HEK293 (cell line): ENCODE results near the gene DDX28.

Experiments used
- KLF16 ChIP-seq: fragments of 450-650 bp; formaldehyde crosslinking; IDR thresholded peaks from 2 replicates; pipeline ENCODE4 v1.5.1; 2017; ENCODE audit warnings: missing biosample characterization, missing genetic modification characterization
- KLF8 ChIP-seq: fragments of 450-650 bp; formaldehyde crosslinking; IDR thresholded peaks from 2 replicates; pipeline ENCODE4 v1.5.1; 2016; ENCODE audit warnings: missing biosample characterization, missing genetic modification characterization
- YY1 ChIP-seq: fragments of 450-650 bp; formaldehyde crosslinking; IDR thresholded peaks from 2 replicates; pipeline ENCODE4 v1.5.1; 2018; ENCODE audit warnings: missing biosample characterization, missing genetic modification characterization
- ZBTB7A ChIP-seq: fragments of 450-650 bp; formaldehyde crosslinking; IDR thresholded peaks from 2 replicates; pipeline ENCODE4 v1.5.1; 2016; ENCODE audit warnings: low read depth, missing biosample characterization, missing genetic modification characterization
- ZNF239 ChIP-seq: fragments of 450-650 bp; formaldehyde crosslinking; IDR thresholded peaks from 2 replicates; pipeline ENCODE4 v1.5.1; 2016; ENCODE audit warnings: missing biosample characterization, missing genetic modification characterization
- ZNF423 ChIP-seq: fragments of 450-650 bp; formaldehyde crosslinking; IDR thresholded peaks from 2 replicates; pipeline ENCODE4 v1.5.1; 2016; ENCODE audit warnings: missing biosample characterization, missing genetic modification characterization
- ZNF560 ChIP-seq: fragments of 450-650 bp; formaldehyde crosslinking; IDR thresholded peaks from 2 replicates; pipeline ENCODE4 v1.5.1; 2017; ENCODE audit warnings: missing biosample characterization, missing genetic modification characterization, borderline replicate concordance
- TF ChIP-seq, protein P1 (sequence below): fragments of 450-650 bp; formaldehyde crosslinking; IDR thresholded peaks from 2 replicates; pipeline ENCODE4 v1.5.1; 2016; ENCODE audit warnings: missing biosample characterization, missing genetic modification characterization
- TF ChIP-seq, protein P2 (sequence below): fragments of 450-650 bp; formaldehyde crosslinking; IDR thresholded peaks from 2 replicates; pipeline ENCODE4 v1.5.1; 2017; ENCODE audit warnings: missing biosample characterization, missing genetic modification characterization
- TF ChIP-seq, protein P3 (sequence below): fragments of 450-650 bp; formaldehyde crosslinking; conservative IDR thresholded peaks from 2 replicates; pipeline ENCODE4 v1.5.1; 2016; ENCODE audit warnings: low read depth, missing biosample characterization, missing genetic modification characterization

DNA sequence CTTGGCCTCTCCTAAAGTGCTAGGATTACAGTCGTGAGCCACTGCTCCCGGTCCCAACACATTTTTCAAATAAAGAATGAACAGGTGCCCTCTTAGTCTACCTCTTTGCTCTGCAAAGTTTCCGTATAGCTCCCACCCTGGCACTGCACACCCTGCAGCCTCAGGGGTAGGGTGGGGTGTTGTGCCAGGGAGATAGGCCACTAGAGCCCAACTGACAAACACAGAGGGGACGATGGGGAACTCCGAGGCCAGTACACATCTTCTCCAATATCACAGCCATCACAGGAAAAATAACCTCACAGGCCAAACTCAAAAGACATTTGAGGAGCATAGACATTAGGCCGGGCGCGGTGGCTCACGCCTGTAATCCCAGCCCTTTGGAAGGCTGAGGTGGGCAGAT, 51.9 kb downstream of the DDX28 start:
- no peak for TF ChIP-seq ZNF423 (tag by site-specific recombination)
- TF ChIP-seq ZNF239 (tag by site-specific recombination) = no peak
- TF ChIP-seq, protein P1, sequence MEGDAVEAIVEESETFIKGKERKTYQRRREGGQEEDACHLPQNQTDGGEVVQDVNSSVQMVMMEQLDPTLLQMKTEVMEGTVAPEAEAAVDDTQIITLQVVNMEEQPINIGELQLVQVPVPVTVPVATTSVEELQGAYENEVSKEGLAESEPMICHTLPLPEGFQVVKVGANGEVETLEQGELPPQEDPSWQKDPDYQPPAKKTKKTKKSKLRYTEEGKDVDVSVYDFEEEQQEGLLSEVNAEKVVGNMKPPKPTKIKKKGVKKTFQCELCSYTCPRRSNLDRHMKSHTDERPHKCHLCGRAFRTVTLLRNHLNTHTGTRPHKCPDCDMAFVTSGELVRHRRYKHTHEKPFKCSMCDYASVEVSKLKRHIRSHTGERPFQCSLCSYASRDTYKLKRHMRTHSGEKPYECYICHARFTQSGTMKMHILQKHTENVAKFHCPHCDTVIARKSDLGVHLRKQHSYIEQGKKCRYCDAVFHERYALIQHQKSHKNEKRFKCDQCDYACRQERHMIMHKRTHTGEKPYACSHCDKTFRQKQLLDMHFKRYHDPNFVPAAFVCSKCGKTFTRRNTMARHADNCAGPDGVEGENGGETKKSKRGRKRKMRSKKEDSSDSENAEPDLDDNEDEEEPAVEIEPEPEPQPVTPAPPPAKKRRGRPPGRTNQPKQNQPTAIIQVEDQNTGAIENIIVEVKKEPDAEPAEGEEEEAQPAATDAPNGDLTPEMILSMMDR (tag by site-specific recombination) = no peak
- no peak for TF ChIP-seq ZBTB7A (tag by site-specific recombination)
- TF ChIP-seq ZNF560 (tag by site-specific recombination) = no peak
- no peak for TF ChIP-seq YY1 (tag by site-specific recombination)
- TF ChIP-seq, protein P2, sequence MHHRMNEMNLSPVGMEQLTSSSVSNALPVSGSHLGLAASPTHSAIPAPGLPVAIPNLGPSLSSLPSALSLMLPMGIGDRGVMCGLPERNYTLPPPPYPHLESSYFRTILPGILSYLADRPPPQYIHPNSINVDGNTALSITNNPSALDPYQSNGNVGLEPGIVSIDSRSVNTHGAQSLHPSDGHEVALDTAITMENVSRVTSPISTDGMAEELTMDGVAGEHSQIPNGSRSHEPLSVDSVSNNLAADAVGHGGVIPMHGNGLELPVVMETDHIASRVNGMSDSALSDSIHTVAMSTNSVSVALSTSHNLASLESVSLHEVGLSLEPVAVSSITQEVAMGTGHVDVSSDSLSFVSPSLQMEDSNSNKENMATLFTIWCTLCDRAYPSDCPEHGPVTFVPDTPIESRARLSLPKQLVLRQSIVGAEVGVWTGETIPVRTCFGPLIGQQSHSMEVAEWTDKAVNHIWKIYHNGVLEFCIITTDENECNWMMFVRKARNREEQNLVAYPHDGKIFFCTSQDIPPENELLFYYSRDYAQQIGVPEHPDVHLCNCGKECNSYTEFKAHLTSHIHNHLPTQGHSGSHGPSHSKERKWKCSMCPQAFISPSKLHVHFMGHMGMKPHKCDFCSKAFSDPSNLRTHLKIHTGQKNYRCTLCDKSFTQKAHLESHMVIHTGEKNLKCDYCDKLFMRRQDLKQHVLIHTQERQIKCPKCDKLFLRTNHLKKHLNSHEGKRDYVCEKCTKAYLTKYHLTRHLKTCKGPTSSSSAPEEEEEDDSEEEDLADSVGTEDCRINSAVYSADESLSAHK (tag by site-specific recombination) = no peak
- TF ChIP-seq KLF8 (tag by site-specific recombination) = no peak
- no peak for TF ChIP-seq KLF16
- TF ChIP-seq, protein P3, sequence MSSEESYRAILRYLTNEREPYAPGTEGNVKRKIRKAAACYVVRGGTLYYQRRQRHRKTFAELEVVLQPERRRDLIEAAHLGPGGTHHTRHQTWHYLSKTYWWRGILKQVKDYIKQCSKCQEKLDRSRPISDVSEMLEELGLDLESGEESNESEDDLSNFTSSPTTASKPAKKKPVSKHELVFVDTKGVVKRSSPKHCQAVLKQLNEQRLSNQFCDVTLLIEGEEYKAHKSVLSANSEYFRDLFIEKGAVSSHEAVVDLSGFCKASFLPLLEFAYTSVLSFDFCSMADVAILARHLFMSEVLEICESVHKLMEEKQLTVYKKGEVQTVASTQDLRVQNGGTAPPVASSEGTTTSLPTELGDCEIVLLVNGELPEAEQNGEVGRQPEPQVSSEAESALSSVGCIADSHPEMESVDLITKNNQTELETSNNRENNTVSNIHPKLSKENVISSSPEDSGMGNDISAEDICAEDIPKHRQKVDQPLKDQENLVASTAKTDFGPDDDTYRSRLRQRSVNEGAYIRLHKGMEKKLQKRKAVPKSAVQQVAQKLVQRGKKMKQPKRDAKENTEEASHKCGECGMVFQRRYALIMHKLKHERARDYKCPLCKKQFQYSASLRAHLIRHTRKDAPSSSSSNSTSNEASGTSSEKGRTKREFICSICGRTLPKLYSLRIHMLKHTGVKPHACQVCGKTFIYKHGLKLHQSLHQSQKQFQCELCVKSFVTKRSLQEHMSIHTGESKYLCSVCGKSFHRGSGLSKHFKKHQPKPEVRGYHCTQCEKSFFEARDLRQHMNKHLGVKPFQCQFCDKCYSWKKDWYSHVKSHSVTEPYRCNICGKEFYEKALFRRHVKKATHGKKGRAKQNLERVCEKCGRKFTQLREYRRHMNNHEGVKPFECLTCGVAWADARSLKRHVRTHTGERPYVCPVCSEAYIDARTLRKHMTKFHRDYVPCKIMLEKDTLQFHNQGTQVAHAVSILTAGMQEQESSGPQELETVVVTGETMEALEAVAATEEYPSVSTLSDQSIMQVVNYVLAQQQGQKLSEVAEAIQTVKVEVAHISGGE (tag by site-specific recombination) = no peak
